Measurements from ENCODE around the gene AOC2. TPM values are rescaled to one million over a fixed set of nuclear protein-coding genes. Genes with fewer than 3 reads are reported as not detected.

Gene AOC2
- total and polyA plus RNA-seq, 2 of the 13 experiments (the other 11 are each of a cell fraction or from before 2014, with no cell fraction given), result 1.2 to 3.3 TPM

GRCh38 chr17:42866631-42867575, 22.5 kb downstream of the AOC2 start (continued):
- TF ChIP-seq ZBTB40 (IDR thresholded peaks at IDR 0.05) (no peak), ZBTB40 (CRISPR knock-in tag; IDR thresholded peaks at IDR 0.05) (no peak; the same call in 1 of the 2 replicates), NCOA5 (CRISPR knock-in tag; IDR thresholded peaks at IDR 0.05) (no peak), SUZ12 (IDR thresholded peaks at IDR 0.05; ENCODE audit: low read depth, low read length) (no peak), NFE2 (CRISPR knock-in tag; IDR thresholded peaks at IDR 0.05) (no peak), NAIF1 (CRISPR knock-in tag; IDR thresholded peaks at IDR 0.05; ENCODE audit: borderline replicate concordance) (no peak), AKNA (CRISPR knock-in tag; IDR thresholded peaks at IDR 0.05; ENCODE audit: borderline replicate concordance) (no peak), ARID2 (CRISPR knock-in tag; IDR thresholded peaks at IDR 0.05; ENCODE audit: borderline replicate concordance) (no peak), DR1 (CRISPR knock-in tag; IDR thresholded peaks at IDR 0.05) (no peak), THYN1 (CRISPR knock-in tag; IDR thresholded peaks at IDR 0.05; ENCODE audit: borderline replicate concordance, low read depth) (no peak), MYC (CRISPR knock-in tag; IDR thresholded peaks at IDR 0.05; ENCODE audit: borderline replicate concordance) (peak; percentile 19; the same call in 1 of the 2 replicates), EP300 (IDR thresholded peaks at IDR 0.05; ENCODE audit: low read depth in 2 of 2, low read length in 2 of 2) (peak in 1 of 2 experiments; percentile 91; a peak in 2 of 4 replicates), EP300 (CRISPR knock-in tag; IDR thresholded peaks at IDR 0.05; ENCODE audit: borderline replicate concordance) (no peak), FOSL2 (CRISPR knock-in tag; IDR thresholded peaks at IDR 0.05) (peak; percentile 40; the same call in 1 of the 2 replicates), MEF2D (CRISPR knock-in tag; IDR thresholded peaks at IDR 0.05) (peak; percentile 38)

Measured in HepG2 (cell line).